H1 (cell line): ENCODE measurements around the gene TRAK1. TPM values are rescaled to one million over a fixed set of nuclear protein-coding genes. Genes with fewer than 3 reads are reported as not detected.

Experiments
- CTCF ChIA-PET: fragments of 300-600 bp; sonication (Branson Sonifier 250); formaldehyde crosslinking; loops from one replicate; lab custom pipeline; 2021; ENCODE audit not compliant: partially characterized antibody; lab: Charles Lee
- POLR2A ChIA-PET: fragments of 300-600 bp; sonication (Branson Sonifier 250); formaldehyde crosslinking; loops from one replicate; lab custom pipeline; 2021; ENCODE audit warnings: inconsistent platforms; ENCODE audit not compliant: partially characterized antibody; lab: Charles Lee
- DNase-seq, 2 experiments: peaks; one replicate each; pipeline versions ENCODE4 v3.0.0 to v3.0.0-alpha.2; 2010 to 2022; ENCODE audit warnings: low spot score in 2 of 2, low read depth in 1 of 2, mixed read lengths in 1 of 2
- FAIRE-seq: peaks from 2 replicates; lab custom pipeline; 2011; peaks lifted over from hg19 to GRCh38; lab: Jason Lieb, UNC
- H2AFZ ChIP-seq: 2 replicates; pipeline ENCODE4 v1.8.1; 2012; ENCODE audit warnings: low read length, inconsistent platforms
- H2AK5ac ChIP-seq: 2 replicates; pipeline ENCODE4 v1.6.1; 2013; ENCODE audit warnings: low read depth, low read length
- H2BK120ac ChIP-seq: replicated peaks from 2 replicates; pipeline ENCODE3; 2013; ENCODE audit warnings: low read depth, low read length, inconsistent platforms
- H2BK12ac ChIP-seq: 2 replicates; pipeline ENCODE4 v1.6.1; 2013; ENCODE audit warnings: low read depth, low read length
- H2BK15ac ChIP-seq: 2 replicates; pipeline ENCODE4 v1.6.1; 2013; ENCODE audit warnings: low read length
- H2BK20ac ChIP-seq: 2 replicates; pipeline ENCODE4 v1.6.1; 2013; ENCODE audit warnings: low read length
- H2BK5ac ChIP-seq: 2 replicates; pipeline ENCODE4 v1.6.1; 2013; ENCODE audit warnings: low read depth, low read length
- H3K14ac ChIP-seq: 2 replicates; pipeline ENCODE4 v1.6.1; 2013; ENCODE audit warnings: inconsistent platforms; ENCODE audit not compliant: insufficient read length
- H3K18ac ChIP-seq: 2 replicates; pipeline ENCODE4 v1.6.1; 2013; ENCODE audit warnings: low read length; ENCODE audit errors: extremely low read depth
- H3K23ac ChIP-seq: 2 replicates; pipeline ENCODE4 v1.6.1; 2013; ENCODE audit warnings: inconsistent platforms; ENCODE audit not compliant: insufficient read length
- H3K23me2 ChIP-seq: 2 replicates; pipeline ENCODE4 v1.6.1; 2013; ENCODE audit warnings: low read depth, low read length
- H3K27ac ChIP-seq: 2 replicates; pipeline ENCODE4 v1.6.1; 2011; ENCODE audit warnings: low read depth, low read length, inconsistent platforms
- H3K27me3 ChIP-seq, 4 experiments: replicated peaks in 1 of 4; 1 replicate in 1 of 4; 2 replicates in 3 of 4; pipeline versions ENCODE4 v1.6.1 to v1.8.1; 2011 to 2013; ENCODE audit warnings: low read length in 3 of 4, mild to moderate bottlenecking in 3 of 4, inconsistent platforms in 2 of 4, mixed read lengths in 2 of 4, moderate library complexity in 1 of 4; ENCODE audit not compliant: control insufficient read depth in 3 of 4, insufficient read depth in 3 of 4; ENCODE audit errors: extremely low read depth in 1 of 4
- H3K36me3 ChIP-seq, 4 experiments: 2 replicates each; pipeline versions ENCODE4 v1.6.1 to v1.8.1; 2011 to 2013; ENCODE audit warnings: mild to moderate bottlenecking in 4 of 4, low read length in 3 of 4, moderate library complexity in 2 of 4, control low read depth in 1 of 4, inconsistent platforms in 1 of 4; ENCODE audit not compliant: insufficient read depth in 4 of 4, control insufficient read depth in 2 of 4
- H3K4ac ChIP-seq: replicated peaks from 2 replicates; pipeline ENCODE3; 2013; ENCODE audit warnings: low read length, low read depth, mixed read lengths, inconsistent platforms; ENCODE audit not compliant: insufficient read length
- H3K4me1 ChIP-seq, 4 experiments: replicated peaks in 1 of 4; 1 replicate in 1 of 4; 2 replicates in 3 of 4; pipeline versions ENCODE4 v1.6.1 to v1.8.1; 2011 to 2013; ENCODE audit warnings: low read length in 3 of 4, inconsistent platforms in 2 of 4, mixed read lengths in 1 of 4; ENCODE audit not compliant: insufficient read depth in 4 of 4, control insufficient read depth in 3 of 4
- H3K4me2 ChIP-seq, 2 experiments: 2 replicates each; pipeline versions ENCODE4 v1.6.1 to v1.8.1; 2011 to 2013; ENCODE audit warnings: low read depth in 2 of 2, low read length in 2 of 2, control low read depth in 1 of 2, inconsistent platforms in 1 of 2, mild to moderate bottlenecking in 1 of 2; ENCODE audit not compliant: insufficient read depth in 1 of 2
- H3K4me3 ChIP-seq, 4 experiments: fragments of 200-600, 300-600 bp in 1 of 4; sonication (generic), shearing (Covaris generic), sonication (Bioruptor Twin) in 1 of 4; 2 replicates each; pipeline versions ENCODE4 v1.5.1 to v1.8.1; 2011 to 2016; ENCODE audit warnings: low read length in 4 of 4, low read depth in 3 of 4, control low read depth in 2 of 4, inconsistent platforms in 2 of 4, mild to moderate bottlenecking in 2 of 4, mixed read lengths in 1 of 4, moderate library complexity in 1 of 4; ENCODE audit not compliant: insufficient read depth in 2 of 4; ENCODE audit errors: extremely low read depth in 1 of 4
- H3K56ac ChIP-seq: replicated peaks from 2 replicates; pipeline ENCODE3; 2013; ENCODE audit warnings: low read depth, mild to moderate bottlenecking, mixed read lengths, low read length, inconsistent platforms; ENCODE audit not compliant: insufficient read length
- H3K79me1 ChIP-seq: 2 replicates; pipeline ENCODE4 v1.6.1; 2013; ENCODE audit warnings: low read depth, low read length, control low read depth
- H3K79me2 ChIP-seq, 2 experiments: 2 replicates each; pipeline versions ENCODE4 v1.6.1 to v1.8.1; 2012 to 2013; ENCODE audit warnings: low read length in 2 of 2, mild to moderate bottlenecking in 2 of 2, inconsistent platforms in 1 of 2; ENCODE audit not compliant: insufficient read depth in 2 of 2, control insufficient read depth in 1 of 2
- H3K9ac ChIP-seq, 4 experiments: replicated peaks in 1 of 4; 1 replicate in 1 of 4; 2 replicates in 3 of 4; pipeline versions ENCODE4 v1.6.1 to v1.8.1; 2011 to 2013; ENCODE audit warnings: low read depth in 3 of 4, low read length in 3 of 4, control low read depth in 2 of 4, mild to moderate bottlenecking in 2 of 4, moderate library complexity in 2 of 4, inconsistent platforms in 1 of 4; ENCODE audit errors: extremely low read depth in 1 of 4
- H3K9me3 ChIP-seq, 2 experiments: 2 replicates each; pipeline versions ENCODE4 v1.6.1 to v1.8.1; 2012 to 2013; ENCODE audit warnings: mild to moderate bottlenecking in 2 of 2, moderate library complexity in 2 of 2, control low read depth in 1 of 2, inconsistent platforms in 1 of 2, low read depth in 1 of 2, low read length in 1 of 2, mixed read lengths in 1 of 2; ENCODE audit not compliant: insufficient read depth in 2 of 2
- H4K20me1 ChIP-seq, 2 experiments: replicated peaks in 1 of 2; 2 replicates each; pipeline versions ENCODE3 to v1.8.1; 2011 to 2013; ENCODE audit warnings: inconsistent platforms in 2 of 2, low read length in 2 of 2, mild to moderate bottlenecking in 1 of 2; ENCODE audit not compliant: insufficient read depth in 2 of 2, control insufficient read depth in 1 of 2
- H4K5ac ChIP-seq: 2 replicates; pipeline ENCODE4 v1.6.1; 2013; ENCODE audit warnings: low read length, low read depth, mixed read lengths, inconsistent platforms; ENCODE audit not compliant: insufficient read length
- H4K8ac ChIP-seq: 2 replicates; pipeline ENCODE4 v1.8.0; 2013; ENCODE audit warnings: mild to moderate bottlenecking, moderate library complexity, low read length, inconsistent platforms; ENCODE audit not compliant: insufficient read depth; ENCODE audit errors: extremely low read depth
- H4K91ac ChIP-seq: replicated peaks from 2 replicates; pipeline ENCODE3; 2013; ENCODE audit warnings: low read length, mixed read lengths, inconsistent platforms; ENCODE audit not compliant: insufficient read length
- BRCA1 ChIP-seq: IDR thresholded peaks from 2 replicates; pipeline ENCODE4 v1.6.1; 2012; ENCODE audit warnings: low read depth, low read length, improper control_type of control experiment
- CBX5 ChIP-seq: fragments of 300-800, 300-1000 bp; sonication (generic); IDR thresholded peaks from 2 replicates; pipeline ENCODE4 v1.7.1; 2016; ENCODE audit warnings: antibody characterized with exemption, low read length, low read depth
- CTCF ChIP-seq, 3 experiments: IDR thresholded peaks; 1 replicate in 2 of 3; 2 replicates in 1 of 3; pipeline versions ENCODE4 v1.5.1 to v1.6.1; 2011; ENCODE audit warnings: low read length in 3 of 3, mild to moderate bottlenecking in 3 of 3, inconsistent platforms in 2 of 3, low read depth in 1 of 3, moderate library complexity in 1 of 3; ENCODE audit not compliant: insufficient read depth in 1 of 3; ENCODE audit errors: control extremely low read depth in 1 of 3
- FOSL1 ChIP-seq: IDR thresholded peaks from 2 replicates; pipeline ENCODE4 v1.6.1; 2011; ENCODE audit warnings: mild to moderate bottlenecking, low read depth, low read length, moderate library complexity; ENCODE audit not compliant: insufficient read depth
- GTF2F1 ChIP-seq: IDR thresholded peaks from 2 replicates; pipeline ENCODE4 v1.6.1; 2012; ENCODE audit warnings: low read depth, low read length, improper control_type of control experiment, borderline replicate concordance
- JUN ChIP-seq: IDR thresholded peaks from 2 replicates; pipeline ENCODE4 v1.6.1; 2011; ENCODE audit warnings: low read depth, mild to moderate bottlenecking, improper control_type of control experiment, low read length
- KDM1A ChIP-seq: fragments of 200-600, 300-600 bp; sonication (generic); IDR thresholded peaks from 2 replicates; pipeline ENCODE4 v1.7.1; 2016; ENCODE audit warnings: mild to moderate bottlenecking, low read length, borderline replicate concordance
- POLR2AphosphoS5 ChIP-seq: IDR thresholded peaks from 2 replicates; pipeline ENCODE4 v1.6.1; 2011; ENCODE audit warnings: low read depth, low read length
- POU5F1 ChIP-seq: IDR thresholded peaks from 2 replicates; pipeline ENCODE4 v1.6.1; 2011; ENCODE audit warnings: low read depth, mild to moderate bottlenecking, low read length, moderate library complexity
- RFX5 ChIP-seq: IDR thresholded peaks from 2 replicates; pipeline ENCODE4 v1.6.1; 2011; ENCODE audit warnings: low read depth, low read length, improper control_type of control experiment, borderline replicate concordance
- SIRT6 ChIP-seq: IDR thresholded peaks from one replicate; pipeline ENCODE4 v1.7.1; 2012; ENCODE audit warnings: low read length, inconsistent platforms
- WGBS, 2 experiments: shearing (Covaris generic) in 1 of 2; methylation state at CpG; one replicate each; pipeline versions ENCODE4 v1.1.6 to v1.1.7; 2013 to 2015; ENCODE audit warnings: low lambda C conversion rate in 2 of 2, mixed read lengths in 2 of 2, inconsistent platforms in 1 of 2, low coverage in 1 of 2, missing lambda C conversion rate in 1 of 2; ENCODE audit not compliant: insufficient replicate concordance in 2 of 2, insufficient coverage in 1 of 2, insufficient read length in 1 of 2; ENCODE audit errors: extremely low coverage in 1 of 2, missing lambda C conversion rate in 1 of 2; 5-methylcytosine and 5-hydroxymethylcytosine counted together
- polyA plus RNA-seq, 7 experiments: library from polyadenylated mRNA; depleted of rRNA in 3 of 7; stranded (reverse) in 5 of 7; unstranded in 2 of 7; fragments of >200 nt in 5 of 7; fragments of 200-250 nt in 2 of 7; gene quantifications; 1 replicate in 5 of 7; 2 replicates in 1 of 7; 4 replicates in 1 of 7; pipeline versions ENCODE4 v1.2.1 to v1.2.3, GENCODE V29; 2011 to 2013; ENCODE audit warnings: missing spikeins in 2 of 7, mixed read lengths in 2 of 7
- total RNA-seq: library from RNA; stranded (reverse); fragmentation: NEBNext Ultra II Directional; extraction: Animal tissue kit (Norgen Biotek cat#: 25700); gene quantifications from 2 replicates; pipeline ENCODE4 v1.2.1, GENCODE V29; 2021

TRAK1 gene
- total and polyA plus RNA-seq, 2 of the 8 experiments (the other 6 are each of a cell fraction or from before 2014, with no cell fraction given), result 21.3 to 32.7 TPM

- H3K56ac ChIP-seq, result no peak overlapping the region
- H2BK12ac ChIP-seq, result no peak overlapping the region
- H4K5ac ChIP-seq, result no peak overlapping the region
- no peak overlapping the region for H3K23ac ChIP-seq
- no peaks in the 10 kb centered on the region for H3K27me3 ChIP-seq
- H3K14ac ChIP-seq, result no peak overlapping the region
- no peak overlapping the region for H2AK5ac ChIP-seq
- no peak overlapping the region for H2BK15ac ChIP-seq
- no peak overlapping the region for H3K9ac ChIP-seq
- H3K18ac ChIP-seq, result no peak overlapping the region
- 95% methylated on average over 7 of the region's 7 CpGs; no CpG with 5 or more reads in 1 of the 2 experiments for WGBS, 2 experiments
- H3K4me3 ChIP-seq, result no peak overlapping the region
- H3K9me3 ChIP-seq, result no peaks in the 10 kb centered on the region
- no peaks in the 10 kb centered on the region for H3K23me2 ChIP-seq
- no peak overlapping the region for H3K27ac ChIP-seq
- peak overlapping the region; percentile 37; the same call in 1 of the 2 replicates for H2BK5ac ChIP-seq
- ChIA-PET POLR2A (no interaction called here), CTCF (interaction anchor here (0.6 to 10.8 kb wide), 8 partner anchors 10 to 1014 kb away, joined by 3 to 249 read pairs (median 5); no protein-coding TSS in a partner anchor)
- H2BK120ac ChIP-seq, result no peak overlapping the region
- DNase-seq (no peak), FAIRE-seq (no peak)
- H2BK20ac ChIP-seq, result no peak overlapping the region
- no peak overlapping the region for H3K4ac ChIP-seq
- peaks cover 0 to 3% (median 0%) of the 10 kb centered on the region in 4 experiments; a peak in 3 of 7 replicates for H3K4me1 ChIP-seq
- no peak overlapping the region for H4K91ac ChIP-seq
- H3K79me2 ChIP-seq, result no peaks in the 10 kb centered on the region
- H3K36me3 ChIP-seq, result peaks cover 4 to 28% (median 18%) of the 10 kb centered on the region in 4 experiments
- H2AFZ ChIP-seq, result no peak overlapping the region
- no peaks in the 10 kb centered on the region; the same call in 1 of the 2 replicates for H3K79me1 ChIP-seq
- no peak overlapping the region for H4K8ac ChIP-seq
- peaks cover 2 to 3% of the 10 kb centered on the region in 2 experiments for H4K20me1 ChIP-seq
- no peak overlapping the region for H3K4me2 ChIP-seq
- no peak for TF ChIP-seq SIRT6
- no peak for TF ChIP-seq CTCF (IDR thresholded peaks at IDR 0.05; ENCODE audit: control extremely low read depth in 1 of 3, insufficient read depth in 1 of 3, low read depth in 1 of 3, low read length in 3 of 3)
- TF ChIP-seq JUN, result no peak
- TF ChIP-seq RFX5, result no peak
- TF ChIP-seq FOSL1, result no peak
- no peak for TF ChIP-seq BRCA1
- TF ChIP-seq KDM1A, result no peak
- no peak for TF ChIP-seq GTF2F1
- TF ChIP-seq CBX5, result no peak
- TF ChIP-seq POU5F1, result no peak
- no peak for TF ChIP-seq POLR2AphosphoS5
Measured at GRCh38 chr3:42194943-42195510, 103.9 kb downstream of the TRAK1 start.
